GM12892 (cell line): ENCODE data around the gene COL18A1.

ENCODE experiments used
- DNase-seq: peaks from one replicate; pipeline ENCODE4 v3.0.0; 2011; ENCODE audit not compliant: insufficient read length
- FAIRE-seq: peaks from 2 replicates; lab custom pipeline; 2011; peaks lifted over from hg19 to GRCh38; lab: Jason Lieb, UNC
- POLR2A ChIP-seq: IDR thresholded peaks from 2 replicates; pipeline ENCODE4 v1.6.1; 2011; ENCODE audit warnings: low read depth, low read length, control low read depth
- POLR2AphosphoS5 ChIP-seq: IDR thresholded peaks from 2 replicates; pipeline ENCODE4 v1.6.1; 2011; ENCODE audit warnings: low read depth, low read length, control low read depth
- TAF1 ChIP-seq: IDR thresholded peaks from 2 replicates; pipeline ENCODE4 v1.6.1; 2011; ENCODE audit warnings: low read depth, mild to moderate bottlenecking, control low read depth, low read length, borderline replicate concordance

The COL18A1 gene

GRCh38 chr21:45470087-45470515 lies 65.1 kb downstream of the COL18A1 start:
- DNase-seq = no peak
- no peak for FAIRE-seq
- no peak for TF ChIP-seq POLR2AphosphoS5
- no peak for TF ChIP-seq TAF1
- TF ChIP-seq POLR2A = no peak

GRCh38 chr21:45470773-45471524 lies 66.0 kb downstream of the COL18A1 start:
- TF ChIP-seq POLR2A = no peak
- TF ChIP-seq POLR2AphosphoS5 = no peak
- no peak for TF ChIP-seq TAF1
- DNase-seq (no peak), FAIRE-seq (no peak)

GRCh38 chr21:45471525-45472221 lies 66.7 kb downstream of the COL18A1 start:
- DNase-seq (no peak), FAIRE-seq (no peak)
- no peak for TF ChIP-seq TAF1
- TF ChIP-seq POLR2AphosphoS5 = no peak
- TF ChIP-seq POLR2A = no peak

- DNase-seq (no peak), FAIRE-seq (no peak)
- no peak for TF ChIP-seq TAF1
- no peak for TF ChIP-seq POLR2AphosphoS5
- no peak for TF ChIP-seq POLR2A
These were observed 67.7 kb downstream of the COL18A1 start for GRCh38 chr21:45472445-45473365.

GRCh38 chr21:45473496-45474322 lies 68.7 kb downstream of the COL18A1 start:
- TF ChIP-seq POLR2AphosphoS5 = no peak
- no peak for TF ChIP-seq TAF1
- TF ChIP-seq POLR2A = no peak
- FAIRE-seq (no peak), DNase-seq (no peak)

GRCh38 chr21:45474323-45474950 lies 69.5 kb downstream of the COL18A1 start:
- FAIRE-seq = no peak

GRCh38 chr21:45475004-45475685 lies 70.2 kb downstream of the COL18A1 start:
- FAIRE-seq = no peak
- no peak for TF ChIP-seq POLR2A
- no peak for TF ChIP-seq POLR2AphosphoS5
- no peak for TF ChIP-seq TAF1
- no peak for DNase-seq

More at GRCh38 chr21:45474323-45474950, 69.5 kb downstream of the COL18A1 start:
- TF ChIP-seq POLR2AphosphoS5 (no peak), POLR2A (no peak), TAF1 (no peak)
- no peak for DNase-seq

- no peak for FAIRE-seq
- TF ChIP-seq TAF1 (no peak), POLR2A (no peak), POLR2AphosphoS5 (no peak)
- DNase-seq = no peak
These were observed 71.0 kb downstream of the COL18A1 start for GRCh38 chr21:45475797-45476570.

- TF ChIP-seq POLR2AphosphoS5 (no peak), POLR2A (no peak), TAF1 (no peak)
- DNase-seq (no peak), FAIRE-seq (no peak)
These were observed 71.6 kb downstream of the COL18A1 start for GRCh38 chr21:45476582-45476981.
